Activated T-helper 1 cell treated with anti-CD3 and anti-CD28 coated beads, Interleukin-12 subunit alpha, Interleukin-12 subunit beta, Interleukin-2, Interleukin-4 antibody, amounts not matched to agents 30 ng/mL and 10 ng/mL and 1 ng/mL, durations not matched to agents 14 hours and 24 hours and 36 hours (primary cell): ENCODE measurements around the gene EFHD1. TPM values are rescaled to one million over a fixed set of nuclear protein-coding genes. Genes with fewer than 3 reads are reported as not detected.

ENCODE experiments used
- DNase-seq: peaks from one replicate; pipeline ENCODE4 v3.0.0; 2021; ENCODE audit warnings: low spot score
- H3K27ac Mint-ChIP-seq: one replicate; pipeline ENCODE4 v1.8.0; 2021; ENCODE audit warnings: mild to moderate bottlenecking, mixed read lengths
- H3K27me3 Mint-ChIP-seq: one replicate; pipeline ENCODE4 v1.8.0; 2022; ENCODE audit warnings: mild to moderate bottlenecking, moderate library complexity, mixed read lengths; ENCODE audit not compliant: insufficient read depth
- H3K36me3 Mint-ChIP-seq: one replicate; pipeline ENCODE4 v1.8.0; 2021; ENCODE audit warnings: low read depth, mixed read lengths
- H3K4me1 Mint-ChIP-seq: one replicate; pipeline ENCODE4 v1.8.0; 2021; ENCODE audit warnings: low read depth, mixed read lengths
- H3K4me3 Mint-ChIP-seq: one replicate; pipeline ENCODE4 v1.8.0; 2021; ENCODE audit warnings: mild to moderate bottlenecking, moderate library complexity, mixed read lengths
- H3K9me3 Mint-ChIP-seq: one replicate; pipeline ENCODE4 v1.8.0; 2021; ENCODE audit warnings: mixed read lengths
- intact Hi-C: fragments of 100-400 bp; cut with micrococcal nuclease; formaldehyde crosslinking; loops from one replicate; pipeline ENCODE4 v1.15.1; 2024
- total RNA-seq: library from RNA; stranded (reverse); gene quantifications from 2 replicates; pipeline ENCODE4 v1.2.3, GENCODE V29; 2022

Gene EFHD1
- total RNA-seq, 1 donor from 2014 or later, result 0.13 TPM

DNA sequence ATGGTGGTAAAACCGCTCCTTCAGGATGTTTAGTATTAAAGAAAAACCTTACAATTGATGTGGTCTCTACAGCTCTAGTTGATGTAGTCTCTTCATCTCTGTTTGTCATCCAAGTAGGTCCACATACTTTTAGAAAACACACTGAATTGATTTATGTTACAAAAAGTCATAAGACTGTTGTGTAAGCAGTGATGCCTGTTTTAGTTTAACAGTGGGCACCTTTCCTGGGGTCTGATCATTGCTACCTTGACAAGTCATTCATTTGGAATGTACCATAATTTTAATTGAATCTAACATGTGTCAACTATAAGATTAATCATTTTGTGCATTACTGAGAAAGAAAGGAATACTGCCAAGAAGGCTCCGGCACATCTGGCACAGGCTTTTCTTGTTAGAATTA is 98.1 kb downstream of the EFHD1 start:
- intact Hi-C loops, result no loop called here
- no peak overlapping the region for H3K27ac Mint-ChIP-seq
- no peaks in the 10 kb centered on the region for H3K27me3 Mint-ChIP-seq
- H3K9me3 Mint-ChIP-seq, result no peaks in the 10 kb centered on the region
- no peaks in the 10 kb centered on the region for H3K4me1 Mint-ChIP-seq
- H3K36me3 Mint-ChIP-seq, result peaks cover 32% of the 10 kb centered on the region
- H3K4me3 Mint-ChIP-seq, result no peak overlapping the region
- no peak for DNase-seq

Other genes with a start within 250 kb of the EFHD1 start
- gene ALPG, start 226.8 kb upstream of the EFHD1 start, total RNA-seq, result not detected in 2 replicates
- not detected in 2 replicates for gene ALPI, start 177.5 kb upstream of the EFHD1 start, total RNA-seq
- 0.12 TPM in 1 of 2 replicates, not detected in the other for gene ECEL1, start 145.8 kb upstream of the EFHD1 start, total RNA-seq
- not detected in 2 replicates for gene PRSS56, start 113.2 kb upstream of the EFHD1 start, total RNA-seq
- not detected in 2 replicates for gene CHRND, start 107.4 kb upstream of the EFHD1 start, total RNA-seq
- gene CHRNG, start 93.9 kb upstream of the EFHD1 start, total RNA-seq, result not detected in 2 replicates
- gene TIGD1, start 83.0 kb upstream of the EFHD1 start, total RNA-seq, result 8.4 and 8.9 TPM in 2 replicates
- gene EIF4E2, start 82.9 kb upstream of the EFHD1 start, total RNA-seq, result 94.3 and 96.2 TPM in 2 replicates
- gene GIGYF2, start 63.7 kb downstream of the EFHD1 start, total RNA-seq, result 71.1 and 74.6 TPM in 2 replicates
- gene KCNJ13, start 143.0 kb downstream of the EFHD1 start, total RNA-seq, result not detected in 2 replicates
- 0.98 and 1.8 TPM in 2 replicates for gene SNORC, start 236.7 kb downstream of the EFHD1 start, total RNA-seq